Stimulated activated effector memory CD8-positive, alpha-beta T cell treated with anti-CD3 and anti-CD28 coated beads, Interleukin-12 subunit alpha, Interleukin-12 subunit beta, amount 100 ng/mL, for 72 hours (primary cell): Measurements from ENCODE around the gene FANCC.
"Not testable (repeated sequence)": the region's sequence is repeated elsewhere in the genome, so short reads cannot be mapped to it uniquely, and the experiment has no call there.

Experiments used
- ATAC-seq: fragments of 150-1000 bp; cut with Tn5 transposase; 2 replicates; pipeline ENCODE4 v1.10.0; 2021
- DNase-seq, 2 donors: peaks; one replicate each; pipeline ENCODE4 v3.0.0; 2021 to 2022; ENCODE audit warnings: low spot score in 2 of 2
- H3K27ac Mint-ChIP-seq: one replicate; pipeline ENCODE4 v1.8.0; 2022; ENCODE audit warnings: mild to moderate bottlenecking, mixed read lengths
- H3K36me3 Mint-ChIP-seq: one replicate; pipeline ENCODE4 v1.8.0; 2022; ENCODE audit warnings: mild to moderate bottlenecking, mixed read lengths
- H3K4me1 Mint-ChIP-seq: one replicate; pipeline ENCODE4 v1.8.0; 2022; ENCODE audit warnings: mixed read lengths
- H3K4me3 Mint-ChIP-seq: one replicate; pipeline ENCODE4 v1.8.0; 2022; ENCODE audit warnings: mild to moderate bottlenecking, mixed read lengths
- H3K9me3 Mint-ChIP-seq: one replicate; pipeline ENCODE4 v1.8.0; 2022; ENCODE audit warnings: mixed read lengths

Gene FANCC

DNA sequence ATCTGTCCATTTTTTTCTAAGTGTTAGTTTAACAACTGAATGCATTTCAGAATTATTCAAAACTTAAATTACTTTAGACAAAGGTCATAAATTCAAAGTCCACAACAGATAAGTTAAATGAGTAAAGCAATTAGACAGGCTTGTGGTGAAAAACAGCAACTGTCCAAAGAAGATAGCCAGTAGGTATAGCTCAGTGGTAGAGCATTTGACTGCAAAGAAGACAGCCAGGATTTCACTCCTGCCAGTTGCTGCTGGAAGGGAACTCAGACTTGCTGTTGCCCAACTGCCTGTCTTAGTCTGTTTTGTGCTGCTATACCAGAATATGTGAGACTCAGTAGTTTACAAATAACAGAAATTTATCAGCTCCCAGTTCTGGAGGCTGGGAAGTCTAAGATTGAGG lies 10.0 kb downstream of the FANCC start:
- H3K27ac Mint-ChIP-seq = no peak overlapping the region
- H3K9me3 Mint-ChIP-seq = no peaks in the 10 kb centered on the region
- ATAC-seq (no peak), DNase-seq (no peak)
- H3K36me3 Mint-ChIP-seq = no peaks in the 10 kb centered on the region
- no peak overlapping the region for H3K4me3 Mint-ChIP-seq
- H3K4me1 Mint-ChIP-seq = no peaks in the 10 kb centered on the region

- Mint-ChIP-seq H3K27ac (no peak overlapping the region), H3K9me3 (no peaks in the 10 kb centered on the region)
- ATAC-seq = no peak
Measured at GRCh38 chr9:95306819-95307218, 10.7 kb downstream of the FANCC start.

GRCh38 chr9:95305770-95306492 lies 11.6 kb downstream of the FANCC start:
- no peak for ATAC-seq
- no peaks in the 10 kb centered on the region for H3K4me1 Mint-ChIP-seq
- DNase-seq = no peak
- no peak overlapping the region for H3K4me3 Mint-ChIP-seq
- H3K36me3 Mint-ChIP-seq = no peaks in the 10 kb centered on the region
- no peak overlapping the region for H3K27ac Mint-ChIP-seq
- no peaks in the 10 kb centered on the region for H3K9me3 Mint-ChIP-seq

More at GRCh38 chr9:95306819-95307218, 10.7 kb downstream of the FANCC start:
- H3K36me3 Mint-ChIP-seq = no peaks in the 10 kb centered on the region
- no peak for DNase-seq
- no peaks in the 10 kb centered on the region for H3K4me1 Mint-ChIP-seq
- H3K4me3 Mint-ChIP-seq = no peak overlapping the region

DNA sequence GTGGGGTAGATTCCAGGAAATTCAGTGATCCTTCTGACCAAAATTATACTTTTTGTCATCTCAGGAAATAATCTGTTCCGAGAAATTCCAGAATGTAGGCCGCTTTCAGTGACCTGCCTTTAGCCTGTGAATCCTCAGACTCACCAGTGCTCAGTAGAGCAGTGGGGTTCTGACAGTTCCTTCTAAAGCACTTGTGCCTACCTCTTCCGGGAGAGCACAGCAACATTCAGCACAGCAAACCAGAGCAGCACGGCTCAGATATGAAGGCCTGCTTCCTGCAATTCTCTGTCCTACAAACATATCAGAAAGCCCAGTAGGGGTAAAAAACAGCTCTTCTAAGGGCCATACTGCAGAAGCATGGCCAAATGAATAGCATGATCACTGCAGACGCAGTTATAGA lies 15.0 kb downstream of the FANCC start:
- Mint-ChIP-seq H3K9me3 (no peaks in the 10 kb centered on the region), H3K27ac (no peak overlapping the region), H3K4me1 (peaks cover under 1% of the 10 kb centered on the region), H3K36me3 (no peaks in the 10 kb centered on the region), H3K4me3 (no peak overlapping the region)
- DNase-seq = no peak
- no peak for ATAC-seq

GRCh38 chr9:95297760-95298159 lies 19.7 kb downstream of the FANCC start:
- no peak overlapping the region for H3K27ac Mint-ChIP-seq
- ATAC-seq (no peak), DNase-seq (no peak)
- H3K36me3 Mint-ChIP-seq = no peaks in the 10 kb centered on the region
- no peaks in the 10 kb centered on the region for H3K9me3 Mint-ChIP-seq
- H3K4me3 Mint-ChIP-seq = no peak overlapping the region
- H3K4me1 Mint-ChIP-seq = peaks cover 9% of the 10 kb centered on the region

DNA sequence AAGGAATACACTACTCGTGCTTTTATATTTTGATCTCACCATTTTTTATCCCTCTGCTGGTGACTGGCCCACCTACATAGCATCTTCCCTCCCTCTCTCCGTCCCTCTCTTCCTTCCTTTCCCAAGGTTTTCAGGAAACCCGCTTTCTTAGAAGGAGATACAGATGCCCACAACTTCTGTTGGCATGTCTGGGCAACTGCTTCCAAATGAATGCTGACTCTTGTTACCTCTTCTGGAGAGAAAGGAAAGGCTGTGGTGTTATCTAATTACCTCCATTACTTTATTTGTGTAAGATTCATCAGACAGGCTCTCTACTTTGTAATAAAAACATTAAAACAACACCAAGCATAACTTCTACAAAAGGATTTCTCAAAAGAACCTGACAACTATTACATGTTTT lies 20.2 kb downstream of the FANCC start:
- ATAC-seq (no peak), DNase-seq (no peak)
- Mint-ChIP-seq H3K4me3 (no peak overlapping the region), H3K9me3 (no peaks in the 10 kb centered on the region), H3K27ac (no peak overlapping the region), H3K4me1 (peaks cover 9% of the 10 kb centered on the region), H3K36me3 (no peaks in the 10 kb centered on the region)

DNA sequence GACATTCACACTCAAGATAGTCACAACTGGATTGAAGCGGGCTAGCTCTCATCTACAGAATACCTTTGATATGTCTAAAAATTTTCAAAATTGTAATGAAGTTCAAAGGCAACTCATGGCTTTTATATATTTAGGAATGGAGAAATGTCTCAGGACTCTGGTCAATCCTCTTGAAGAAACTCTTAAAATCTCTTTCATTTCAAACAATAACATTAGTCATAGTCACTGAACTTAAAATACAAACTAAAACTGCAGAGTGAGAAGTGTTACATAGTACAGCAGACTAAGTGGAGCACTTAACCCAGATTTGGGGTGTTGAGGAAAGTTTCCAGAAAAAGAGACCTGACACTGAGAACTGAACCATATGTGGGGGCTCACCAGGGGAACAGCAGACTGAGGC lies 20.7 kb downstream of the FANCC start:
- peaks cover 3% of the 10 kb centered on the region for H3K9me3 Mint-ChIP-seq
- DNase-seq (no peak), ATAC-seq (no peak)
- no peak overlapping the region for H3K4me3 Mint-ChIP-seq
- peaks cover 9% of the 10 kb centered on the region for H3K4me1 Mint-ChIP-seq
- no peak overlapping the region for H3K27ac Mint-ChIP-seq
- no peaks in the 10 kb centered on the region for H3K36me3 Mint-ChIP-seq

GRCh38 chr9:95293296-95293695 lies 24.2 kb downstream of the FANCC start:
- H3K4me1 Mint-ChIP-seq, ATAC-seq, H3K4me3 Mint-ChIP-seq, H3K9me3 Mint-ChIP-seq, DNase-seq, H3K27ac Mint-ChIP-seq, H3K36me3 Mint-ChIP-seq: not testable (repeated sequence)

DNA sequence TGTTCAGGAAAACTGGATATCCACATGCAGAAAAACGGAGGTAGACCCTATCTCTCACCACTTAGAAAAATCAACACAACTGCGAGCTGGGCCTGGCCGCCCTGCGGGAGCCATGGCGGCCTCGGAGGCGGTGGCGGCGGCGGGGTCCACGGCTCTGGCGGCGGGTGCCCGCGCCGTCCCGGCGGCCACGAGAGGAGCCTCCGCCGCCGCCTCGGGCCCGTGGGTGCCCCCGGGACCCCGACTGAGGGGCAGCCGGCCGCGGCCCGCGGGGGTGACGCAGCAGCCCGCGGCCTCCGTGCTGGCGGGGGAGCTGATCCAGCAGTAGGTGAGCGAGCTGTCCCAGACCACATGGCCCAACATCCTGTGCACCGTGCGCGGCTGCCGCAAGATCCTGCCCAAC lies 25.3 kb downstream of the FANCC start:
- peaks cover 6% of the 10 kb centered on the region for H3K4me1 Mint-ChIP-seq
- H3K36me3 Mint-ChIP-seq = no peaks in the 10 kb centered on the region
- DNase-seq = no peak
- H3K9me3 Mint-ChIP-seq = peaks cover 3% of the 10 kb centered on the region
- H3K27ac Mint-ChIP-seq = no peak overlapping the region
- no peak overlapping the region for H3K4me3 Mint-ChIP-seq
- no peak for ATAC-seq

DNA sequence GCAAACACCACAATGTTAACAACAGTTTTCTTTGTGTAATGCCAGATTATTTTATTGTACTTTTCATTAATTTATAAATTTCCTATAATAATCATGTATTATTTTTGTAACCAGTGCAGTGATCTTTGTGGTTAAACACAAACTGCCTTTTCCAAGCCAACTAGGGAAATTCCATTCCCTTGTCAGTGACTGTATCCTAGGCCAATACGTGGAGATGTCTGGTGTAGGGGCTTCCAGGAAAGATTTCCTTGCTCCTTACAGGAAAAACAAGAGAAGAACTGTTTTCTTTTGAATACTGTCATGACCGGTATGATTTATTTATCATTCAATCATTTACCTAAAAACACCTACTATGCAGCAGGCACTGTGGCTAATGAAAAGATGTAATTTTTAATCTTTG lies 31.4 kb downstream of the FANCC start:
- H3K27ac Mint-ChIP-seq = no peak overlapping the region
- no peaks in the 10 kb centered on the region for H3K36me3 Mint-ChIP-seq
- no peaks in the 10 kb centered on the region for H3K4me1 Mint-ChIP-seq
- no peak for DNase-seq
- peaks cover 5% of the 10 kb centered on the region for H3K9me3 Mint-ChIP-seq
- H3K4me3 Mint-ChIP-seq = no peak overlapping the region
- no peak for ATAC-seq

DNA sequence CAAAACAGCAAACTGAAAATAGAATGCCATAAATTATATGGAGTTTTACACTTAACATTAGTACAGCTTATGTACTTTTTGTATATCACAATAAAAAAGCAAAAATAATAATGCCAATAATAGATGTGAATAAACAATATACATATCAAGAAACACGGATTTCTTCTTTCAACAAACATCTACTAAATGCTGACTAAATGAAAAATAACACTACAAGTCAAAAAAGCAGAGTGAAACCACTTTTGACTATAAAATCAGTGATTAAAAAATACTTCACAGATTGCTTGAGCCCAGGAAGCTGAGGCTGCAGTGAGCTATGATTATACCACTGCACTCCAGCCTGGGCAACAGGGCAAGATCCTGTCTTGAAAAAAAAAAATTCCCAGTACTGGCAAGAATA lies 32.2 kb downstream of the FANCC start:
- Mint-ChIP-seq H3K4me3 (no peak overlapping the region), H3K27ac (no peak overlapping the region), H3K9me3 (peaks cover 10% of the 10 kb centered on the region), H3K36me3 (no peaks in the 10 kb centered on the region), H3K4me1 (no peaks in the 10 kb centered on the region)
- ATAC-seq = no peak
- DNase-seq = no peak

DNA sequence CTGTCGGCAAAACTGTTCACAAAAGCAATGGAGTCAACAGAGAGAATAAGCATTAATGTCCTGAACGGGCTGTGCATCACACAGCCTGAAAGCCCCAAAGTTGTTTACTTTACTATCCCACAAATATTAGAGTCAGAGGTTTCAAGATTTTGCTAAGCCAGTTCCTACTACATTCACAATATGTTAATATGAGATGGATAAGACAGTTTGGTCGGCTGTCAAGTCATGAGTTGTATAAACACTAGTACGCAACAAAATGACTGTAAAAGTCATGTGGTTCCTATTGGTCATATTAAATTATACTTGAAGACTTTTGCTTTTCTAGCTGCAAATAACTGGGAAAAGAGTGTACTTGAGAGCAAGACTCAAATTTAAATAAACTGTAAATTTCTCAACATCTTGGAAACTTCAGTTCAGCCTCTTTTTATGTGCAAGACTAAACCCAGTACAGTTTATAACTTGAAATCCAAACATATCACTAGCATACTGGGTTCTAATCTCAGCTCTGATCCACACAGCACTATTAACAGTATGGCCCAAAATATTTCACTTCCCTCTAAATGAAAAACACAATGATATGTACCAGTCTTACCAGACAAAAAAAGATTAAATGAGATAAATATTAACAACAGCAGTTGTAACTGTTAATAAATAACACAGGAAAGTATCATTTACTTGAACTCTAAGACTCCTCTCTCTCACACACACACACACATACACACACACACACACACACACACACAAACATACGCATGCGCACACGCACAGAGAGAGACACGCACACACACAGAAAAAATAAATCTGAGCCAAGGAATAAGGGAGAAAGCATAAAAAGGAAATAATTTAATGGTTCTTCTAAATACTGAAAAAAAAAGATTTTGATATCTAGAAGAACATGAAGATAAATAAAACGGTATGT lies 33.1 kb downstream of the FANCC start:
- ATAC-seq = no peak
- no peaks in the 10 kb centered on the region for H3K4me1 Mint-ChIP-seq
- no peaks in the 10 kb centered on the region for H3K36me3 Mint-ChIP-seq
- H3K4me3 Mint-ChIP-seq = no peak overlapping the region
- no peak for DNase-seq
- no peak overlapping the region for H3K27ac Mint-ChIP-seq
- peaks cover 16% of the 10 kb centered on the region for H3K9me3 Mint-ChIP-seq

DNA sequence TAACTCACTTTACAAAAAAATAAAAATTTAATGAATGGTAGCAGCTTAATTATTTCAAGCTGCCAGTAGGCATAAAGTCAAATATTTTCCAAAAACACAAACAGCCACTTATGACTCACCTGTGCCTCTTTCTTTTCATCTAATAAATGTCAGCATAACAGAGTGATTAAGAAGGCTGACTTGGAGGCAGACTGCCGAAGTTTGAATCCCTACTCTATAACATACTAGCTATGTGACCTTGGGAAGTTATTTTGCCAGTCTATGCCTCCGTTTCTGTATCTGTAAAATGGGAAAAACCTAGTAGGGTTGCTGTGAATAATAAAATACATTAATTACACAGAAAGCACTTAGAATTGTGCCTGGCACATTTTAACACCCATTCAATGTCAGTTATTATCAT lies 33.8 kb downstream of the FANCC start:
- Mint-ChIP-seq H3K9me3 (peaks cover 18% of the 10 kb centered on the region), H3K36me3 (no peaks in the 10 kb centered on the region), H3K27ac (no peak overlapping the region), H3K4me3 (no peak overlapping the region), H3K4me1 (no peaks in the 10 kb centered on the region)
- DNase-seq = no peak
- no peak for ATAC-seq

GRCh38 chr9:95282332-95282731 lies 35.2 kb downstream of the FANCC start:
- DNase-seq = no peak
- ATAC-seq = no peak
- Mint-ChIP-seq H3K4me1 (no peaks in the 10 kb centered on the region), H3K4me3 (no peak overlapping the region), H3K36me3 (no peaks in the 10 kb centered on the region), H3K27ac (no peak overlapping the region), H3K9me3 (peaks cover 18% of the 10 kb centered on the region)

GRCh38 chr9:95280745-95281144 lies 36.8 kb downstream of the FANCC start:
- Mint-ChIP-seq H3K9me3 (peaks cover 18% of the 10 kb centered on the region), H3K27ac (no peak overlapping the region), H3K4me1 (no peaks in the 10 kb centered on the region), H3K36me3 (no peaks in the 10 kb centered on the region), H3K4me3 (no peak overlapping the region)
- ATAC-seq (no peak), DNase-seq (no peak)

DNA sequence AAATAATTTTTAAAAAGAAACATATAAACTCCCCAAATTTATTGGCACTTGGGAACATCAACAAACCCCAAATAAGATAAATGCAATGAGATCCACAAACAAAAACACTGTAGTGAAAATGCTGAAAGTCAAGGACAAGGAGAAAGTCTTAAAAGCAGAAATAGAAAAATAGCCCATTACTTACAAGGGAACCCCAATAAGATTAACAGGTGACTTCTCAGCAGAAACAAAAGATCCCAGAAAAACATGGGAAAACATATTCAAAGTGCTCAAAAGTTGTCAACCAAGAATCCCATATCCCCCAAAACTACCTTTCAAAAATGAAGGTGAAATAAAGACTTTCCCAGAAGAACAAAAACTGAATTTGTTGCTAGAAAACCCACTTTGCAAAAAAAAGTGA lies 40.0 kb downstream of the FANCC start:
- DNase-seq = no peak
- Mint-ChIP-seq H3K36me3 (no peaks in the 10 kb centered on the region), H3K4me1 (peaks cover 7% of the 10 kb centered on the region), H3K9me3 (peaks cover 18% of the 10 kb centered on the region), H3K4me3 (no peak overlapping the region), H3K27ac (no peak overlapping the region)
- no peak for ATAC-seq
